Measurements from ENCODE around the gene MYL11.

MYL11 gene

DNA sequence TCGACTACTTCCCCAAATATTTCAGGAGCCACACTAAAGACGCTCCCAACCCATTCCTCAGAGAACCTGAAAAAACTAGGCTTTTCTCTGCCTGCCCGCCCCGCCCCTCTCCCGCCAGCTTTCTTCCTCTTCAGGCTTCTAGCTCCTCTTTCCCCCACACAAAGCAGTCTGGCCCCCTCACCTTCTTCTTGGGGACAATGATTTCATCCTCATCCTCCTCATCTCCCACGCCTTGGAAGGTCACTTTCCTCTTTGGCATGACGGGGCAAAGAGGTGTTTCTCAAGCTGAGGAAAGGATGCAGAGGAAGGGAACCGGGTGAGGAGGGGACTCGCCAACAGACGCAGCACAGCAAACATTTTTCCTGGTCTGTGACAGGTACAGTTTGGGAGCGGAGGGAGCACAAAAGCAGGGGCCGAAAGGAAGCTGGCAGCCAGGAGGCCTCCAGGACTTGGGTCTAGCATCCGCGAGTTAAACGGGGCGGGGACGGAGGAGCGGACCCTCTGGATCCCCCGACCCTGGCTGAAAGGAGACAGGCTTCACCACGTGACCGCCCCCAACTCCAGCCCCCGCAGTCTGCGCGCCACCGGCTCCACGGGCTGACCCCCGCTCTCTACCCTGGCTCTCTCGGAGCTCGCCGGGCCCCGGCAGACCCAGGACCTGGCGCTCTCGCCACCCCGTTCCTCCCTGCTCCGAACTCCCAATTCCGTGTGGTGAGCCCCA lies 20.0 kb upstream of the MYL11 start:
- DNase-seq (ENCODE audit: low spot score): no peak

DNA sequence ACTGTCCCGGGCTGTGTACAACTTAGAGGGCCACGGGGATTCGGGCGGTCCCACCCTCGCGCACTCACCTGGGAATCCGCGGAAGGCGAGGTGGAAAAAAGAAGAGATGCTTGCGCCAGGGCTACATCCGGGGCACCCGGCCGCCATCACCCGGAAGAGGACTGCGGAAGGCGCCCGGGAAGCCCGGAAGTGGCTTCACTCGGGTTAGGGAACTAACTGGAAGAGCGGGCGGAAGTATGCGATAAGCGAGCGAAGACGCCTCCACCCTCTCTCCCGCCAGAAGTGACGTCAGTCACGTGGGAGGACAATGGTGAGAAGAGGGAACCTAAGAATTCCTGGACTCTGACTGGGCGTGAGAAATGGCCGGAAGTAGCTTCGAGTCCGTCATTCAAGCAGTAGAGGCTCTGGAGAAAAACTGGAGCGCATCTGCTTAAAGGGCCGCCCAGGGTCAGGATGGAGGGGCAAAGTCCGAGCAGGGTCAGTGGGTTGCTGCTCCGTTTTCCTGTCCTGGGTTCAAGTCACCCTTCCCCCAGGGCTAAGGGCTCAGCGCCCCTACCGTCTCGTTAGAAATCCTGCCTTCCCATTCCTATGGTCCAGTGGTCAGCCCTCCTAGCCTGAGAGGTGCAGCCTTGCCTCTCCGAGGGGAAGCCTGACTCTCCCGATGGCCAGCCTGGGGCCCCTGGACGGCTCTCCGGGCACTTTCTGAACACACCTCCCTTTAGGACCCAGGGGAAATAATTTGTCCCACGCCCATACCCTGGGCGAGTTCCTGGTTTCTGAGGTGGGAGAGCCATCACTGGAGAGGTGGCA lies 19.3 kb upstream of the MYL11 start, which contains the start of gene CD2BP2:
Gene CD2BP2, minus strand, starts transcription at position 165 of the 810 bp plus-strand sequence. CDS start 627 bp downstream, outside the sequence.
- DNase-seq (ENCODE audit: low spot score): peak; percentile 96

DNA sequence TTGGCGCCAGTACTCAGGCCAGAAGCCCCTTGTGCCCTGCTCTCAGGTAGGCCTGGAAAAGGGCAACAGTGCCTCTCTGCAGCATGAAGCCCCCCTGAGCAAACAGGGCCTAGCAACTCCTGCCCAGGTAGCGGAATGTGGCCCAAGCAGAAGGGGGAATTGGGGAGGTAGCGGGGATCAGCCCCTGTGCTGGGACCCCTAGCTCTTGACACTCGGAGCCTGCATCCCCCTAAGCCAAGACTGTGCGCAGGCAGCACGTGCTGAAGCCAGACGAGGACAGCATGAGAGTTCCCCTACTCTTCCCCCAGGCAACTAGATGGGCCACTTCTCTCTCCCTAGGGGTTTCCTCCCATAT lies 18.7 kb upstream of the MYL11 start:
- DNase-seq (ENCODE audit: low spot score): no peak

DNA sequence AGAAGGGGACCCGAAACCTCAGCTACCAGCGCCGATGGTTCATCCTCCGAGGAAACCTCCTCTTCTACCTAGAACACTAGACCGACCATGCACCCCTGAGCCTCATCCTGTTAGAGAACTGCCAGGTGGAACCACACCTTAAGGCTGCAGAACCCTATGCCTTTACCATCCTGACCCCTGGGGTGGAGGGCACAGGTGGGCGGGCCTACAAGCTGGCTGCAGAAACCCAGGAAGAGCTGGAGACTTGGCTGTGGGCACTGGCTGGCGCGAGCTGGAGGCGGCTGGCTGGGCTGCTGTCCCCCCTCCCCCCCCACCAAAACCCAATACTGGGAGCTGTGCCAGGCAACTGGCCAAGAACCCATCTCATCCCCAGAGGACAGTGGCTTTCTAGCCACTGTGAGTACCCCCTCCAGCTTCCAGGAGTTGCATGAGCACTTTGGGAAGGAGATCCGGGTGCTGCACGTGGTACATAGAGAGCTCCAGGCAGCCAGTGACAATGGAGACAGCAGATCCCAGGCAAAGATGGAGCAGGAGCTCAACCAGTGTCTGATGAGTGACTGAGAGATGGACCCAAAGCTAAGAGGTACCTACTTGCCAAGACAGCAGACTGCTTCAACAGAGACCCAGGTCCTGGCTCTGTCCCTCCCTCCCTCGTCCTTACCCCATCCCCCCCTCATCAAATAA lies 18.1 kb upstream of the MYL11 start:
- no peak for DNase-seq (ENCODE audit: low spot score)

DNA sequence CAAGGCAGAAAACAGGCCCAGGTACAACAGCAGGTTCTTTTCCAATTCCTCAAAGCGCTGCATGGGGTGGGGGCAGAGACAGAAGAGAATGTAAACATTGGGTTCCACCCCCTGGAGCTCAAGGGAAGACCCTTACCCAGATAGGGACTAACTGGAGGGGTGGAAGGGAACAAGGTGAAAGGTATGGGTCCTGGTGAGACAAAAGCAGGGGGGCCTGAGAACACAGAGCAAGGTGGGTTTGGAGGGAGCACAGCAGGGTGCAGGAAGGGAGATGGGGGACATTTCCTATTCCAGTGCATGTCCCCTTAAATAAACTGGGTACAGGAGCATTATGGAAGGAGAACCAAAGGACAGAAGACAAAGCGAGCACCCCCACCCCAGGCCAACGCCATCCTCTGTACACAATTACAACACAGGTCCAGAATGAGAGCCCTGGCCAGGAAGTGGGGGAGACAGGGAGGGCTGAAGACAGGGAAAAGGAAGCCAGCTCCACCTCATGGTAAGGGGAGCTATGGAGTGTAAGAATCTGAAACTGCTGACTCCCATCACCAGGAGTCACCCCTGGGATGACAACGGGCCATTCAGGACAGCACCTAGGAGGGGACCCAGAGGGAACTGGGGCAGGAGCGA lies 17.4 kb upstream of the MYL11 start:
- no peak for DNase-seq (ENCODE audit: low spot score)

DNA sequence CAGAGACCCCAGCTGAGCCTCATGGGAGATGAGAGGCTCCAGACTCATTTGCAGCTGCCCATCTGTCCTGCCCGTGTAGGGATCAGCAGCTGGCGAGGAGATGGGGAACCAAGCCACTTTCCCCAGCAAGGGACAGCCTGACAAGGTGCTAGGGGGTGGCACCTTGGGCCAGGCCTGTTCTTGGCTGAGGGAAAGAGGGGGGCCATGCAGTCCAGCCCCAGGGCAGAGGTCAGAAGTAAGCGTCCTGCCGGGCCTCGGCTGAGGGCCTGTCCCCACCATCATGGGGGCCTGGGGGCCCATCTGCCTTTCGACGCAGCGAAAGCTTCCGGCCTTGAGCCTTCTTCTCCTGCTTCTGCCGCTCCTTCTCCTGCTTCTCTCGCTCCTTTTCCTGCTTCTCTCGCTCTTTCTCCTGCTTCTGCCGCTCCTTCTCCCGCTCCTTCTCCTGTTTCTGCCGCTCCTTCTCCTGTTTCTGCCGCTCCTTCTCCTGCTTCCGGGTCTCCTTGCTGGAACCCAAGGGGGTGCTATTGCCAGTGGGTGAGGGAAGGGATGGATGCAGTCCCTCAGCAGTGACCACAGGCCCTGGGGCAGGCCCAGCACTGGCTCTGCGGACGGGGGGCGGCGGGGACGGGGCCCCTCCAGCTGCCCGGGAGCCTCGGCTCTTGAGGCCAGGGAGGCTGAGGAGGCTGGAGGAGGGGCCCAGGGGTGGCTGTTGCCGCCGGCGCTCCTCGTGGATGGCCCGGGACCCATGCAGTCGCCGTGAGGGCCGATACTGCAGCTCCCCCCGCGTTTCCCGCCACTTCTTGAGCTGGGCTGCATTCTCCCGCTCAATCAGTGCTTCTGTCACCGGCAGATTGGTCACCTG lies 16.7 kb upstream of the MYL11 start:
- DNase-seq (ENCODE audit: low spot score): no peak

DNA sequence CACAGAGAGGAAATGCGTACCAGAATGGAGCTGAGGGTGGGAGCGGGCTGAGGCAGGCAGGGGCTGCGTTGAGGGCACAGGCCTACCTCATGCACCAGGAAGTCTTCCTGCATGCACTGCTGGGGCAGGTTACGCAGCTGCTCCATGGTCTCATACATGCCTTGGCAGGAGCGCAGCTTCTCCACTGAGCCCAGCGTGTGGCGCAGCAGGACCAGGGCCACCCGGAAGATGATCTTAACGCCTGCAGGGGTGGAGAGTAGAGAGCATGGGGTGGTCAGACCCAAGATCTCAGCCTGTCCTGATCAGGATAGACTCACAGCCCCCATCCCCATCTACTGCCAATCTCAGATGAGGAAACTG lies 16.0 kb upstream of the MYL11 start:
- no peak for DNase-seq (ENCODE audit: low spot score)

DNA sequence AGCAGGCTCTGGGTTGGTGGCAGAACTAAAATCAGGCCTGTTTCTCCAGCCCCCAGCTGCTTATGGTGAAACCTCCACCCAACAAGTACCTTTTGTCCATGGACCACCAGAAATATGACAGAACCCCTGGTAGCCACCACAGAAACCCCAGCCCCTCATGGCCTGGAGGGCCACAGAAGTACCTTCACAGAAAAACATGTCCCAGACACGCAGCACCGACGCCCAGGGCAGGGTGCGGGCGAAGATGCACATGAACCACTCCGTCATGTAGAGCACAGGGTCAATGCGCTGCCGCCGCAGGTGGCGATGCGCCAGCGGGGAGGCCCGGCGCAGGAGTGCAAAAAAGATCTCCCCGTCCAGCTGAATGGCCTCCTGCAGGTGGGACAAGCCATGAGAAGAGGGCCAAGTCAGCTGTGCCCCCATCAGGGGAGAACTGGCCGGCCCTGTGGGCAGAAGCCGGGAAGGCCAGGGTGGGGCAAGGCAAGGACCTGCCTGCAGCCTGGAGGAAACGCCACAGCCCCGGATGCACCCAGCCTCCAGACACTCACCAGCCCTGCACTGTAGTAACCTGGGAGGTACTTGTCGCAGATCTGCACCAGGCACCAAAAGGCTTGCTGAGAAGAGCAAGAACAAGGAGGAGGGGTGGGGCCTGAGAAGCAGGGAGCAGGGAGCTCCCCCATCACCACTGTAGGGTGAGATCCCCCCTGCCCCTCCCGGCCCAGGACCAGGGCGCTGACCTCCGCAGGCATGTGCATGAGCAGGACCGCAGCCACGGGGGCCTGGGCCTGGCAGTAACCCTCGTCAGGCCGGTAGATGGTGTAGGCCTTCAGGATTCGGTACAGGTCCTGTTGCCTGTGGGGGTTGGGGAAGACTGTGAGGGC lies 15.4 kb upstream of the MYL11 start:
- DNase-seq (ENCODE audit: low spot score): no peak

DNA sequence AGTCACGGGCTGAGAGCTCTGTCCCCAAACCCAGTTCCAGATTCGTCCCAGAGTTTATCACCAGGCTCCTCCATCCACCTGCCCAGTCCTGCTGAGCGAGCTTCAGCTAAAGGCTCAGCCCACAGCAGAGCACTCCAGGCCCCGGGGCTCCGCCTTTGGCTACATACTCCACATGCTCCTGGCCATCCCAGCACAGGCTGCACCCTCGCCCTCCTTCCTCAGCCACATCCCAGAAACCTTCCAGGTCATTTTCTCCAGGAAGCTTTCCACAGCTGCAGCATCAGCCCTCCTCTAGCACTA lies 14.8 kb upstream of the MYL11 start:
- no peak for DNase-seq (ENCODE audit: low spot score)

DNA sequence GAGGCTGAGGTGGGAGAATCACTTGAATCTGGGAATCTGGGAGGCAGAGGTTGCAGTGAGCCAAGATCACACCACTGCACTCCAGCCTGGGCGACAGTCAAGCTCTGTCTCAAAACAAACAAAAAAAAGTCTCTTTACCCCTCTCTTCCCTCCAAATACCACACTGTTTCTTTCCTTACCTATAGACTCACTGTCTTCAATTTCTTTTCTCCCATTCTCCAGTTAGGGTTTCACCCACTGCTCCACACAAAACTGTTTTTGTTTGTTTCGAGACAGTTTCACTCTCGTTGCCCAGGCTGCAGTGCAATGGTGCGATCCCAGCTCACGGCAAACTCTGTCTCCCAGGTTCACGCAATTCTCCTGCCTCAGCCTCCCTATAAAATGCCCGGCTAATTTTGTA lies 13.4 kb upstream of the MYL11 start:
- no peak for DNase-seq (ENCODE audit: low spot score)

DNA sequence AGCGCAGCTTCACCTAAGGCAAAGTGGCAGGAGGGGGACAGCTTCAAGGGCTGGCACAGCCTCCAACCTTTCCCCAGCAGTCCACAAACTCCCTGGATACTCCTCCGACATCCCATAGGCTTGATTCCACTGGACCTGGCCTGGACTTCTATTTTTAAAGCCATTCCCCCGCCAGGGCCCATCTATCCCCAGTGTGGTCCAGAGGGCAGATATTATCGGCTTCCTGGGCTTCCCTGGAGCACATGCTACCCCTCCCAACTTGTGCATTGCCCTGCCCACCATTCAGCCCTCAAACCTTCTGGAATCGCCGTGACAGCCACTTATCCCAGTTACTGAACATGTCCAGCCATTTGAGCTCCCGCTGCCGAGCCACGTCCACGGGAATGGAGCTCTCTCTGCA lies 9.4 kb upstream of the MYL11 start:
- DNase-seq (ENCODE audit: low spot score): no peak

DNA sequence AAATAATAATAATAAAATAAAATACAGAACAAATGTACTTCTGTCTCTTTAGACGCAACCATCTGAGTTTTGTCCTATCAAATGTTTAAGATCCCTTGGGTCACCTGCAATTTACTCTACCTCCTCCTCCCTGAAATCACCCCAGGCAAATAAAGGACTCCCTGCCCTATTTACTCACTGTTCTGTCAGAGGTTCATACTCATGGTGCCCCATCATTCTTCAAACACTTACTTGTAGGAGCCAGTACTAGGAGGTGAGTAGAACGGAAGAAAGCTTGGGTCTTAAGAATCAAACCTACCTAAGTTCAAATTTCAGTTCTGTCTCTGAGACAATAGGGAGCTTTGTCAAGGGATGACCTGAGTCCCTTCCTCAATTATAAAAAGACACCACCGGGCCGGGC lies 8.1 kb upstream of the MYL11 start:
- DNase-seq (ENCODE audit: low spot score): no peak

DNA sequence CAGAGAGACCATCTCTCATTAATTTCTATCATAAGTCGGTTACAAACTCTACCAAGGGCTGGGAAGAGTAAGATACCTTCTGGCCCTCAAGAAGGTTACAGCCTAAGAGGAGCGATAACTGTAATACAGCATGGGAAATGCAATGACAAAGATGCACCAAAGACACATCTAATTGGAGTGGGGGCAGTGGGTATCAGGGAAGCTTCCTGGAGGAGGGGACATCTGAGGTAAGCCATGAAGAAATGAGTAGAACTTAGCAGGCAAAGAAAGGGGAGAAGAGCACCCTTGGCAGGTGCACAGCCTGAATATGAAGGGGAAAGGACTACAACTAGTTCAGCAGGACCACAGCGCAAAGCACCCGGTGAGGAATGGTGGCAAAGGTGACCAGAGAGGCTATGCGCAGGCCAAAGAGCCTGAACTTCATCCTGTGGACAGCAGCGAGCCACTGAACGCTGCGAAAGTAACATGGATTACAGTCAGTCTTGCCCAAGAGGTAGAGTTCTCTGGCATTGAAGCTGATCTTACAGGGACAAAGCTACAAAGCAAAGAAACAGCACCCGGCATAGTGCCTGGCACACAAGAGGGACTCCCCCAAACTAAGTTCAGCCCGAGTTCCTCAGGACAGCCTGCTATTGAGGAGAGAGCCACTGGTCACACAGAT lies 7.1 kb upstream of the MYL11 start:
- no peak for DNase-seq (ENCODE audit: low spot score)

DNA sequence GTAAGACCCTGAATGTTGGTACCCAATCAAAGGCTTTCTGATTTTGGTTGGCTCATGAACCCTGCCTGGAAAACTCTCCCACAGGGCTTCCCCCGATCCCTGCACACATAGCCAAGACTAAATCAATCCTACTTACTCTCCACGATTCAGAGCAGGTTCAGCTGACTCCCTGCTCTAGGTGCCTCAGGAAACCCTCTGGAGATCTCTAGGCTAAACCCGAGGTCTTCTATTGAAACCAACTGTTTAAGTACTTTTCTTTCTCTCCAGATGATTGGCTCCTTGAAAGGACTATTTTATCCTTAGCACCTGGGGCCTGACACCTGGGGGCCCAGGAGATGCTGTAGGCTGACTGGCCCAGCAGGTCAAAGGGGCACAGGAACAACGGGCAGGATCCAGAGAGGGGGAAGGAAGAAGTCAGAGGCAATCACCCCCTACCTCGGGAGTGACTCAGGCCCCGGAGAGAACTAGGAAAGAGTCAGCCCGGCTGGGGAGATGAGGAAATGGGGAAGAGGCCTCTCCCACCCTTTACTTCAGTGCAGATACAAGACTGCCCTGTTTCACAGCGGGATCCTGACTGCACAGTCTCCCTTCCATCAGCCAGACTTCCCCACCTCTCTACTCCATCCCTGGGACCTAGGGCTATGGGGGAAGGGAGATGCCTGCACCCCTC lies 6.3 kb upstream of the MYL11 start:
- DNase-seq (ENCODE audit: low spot score): peak; percentile 60

DNA sequence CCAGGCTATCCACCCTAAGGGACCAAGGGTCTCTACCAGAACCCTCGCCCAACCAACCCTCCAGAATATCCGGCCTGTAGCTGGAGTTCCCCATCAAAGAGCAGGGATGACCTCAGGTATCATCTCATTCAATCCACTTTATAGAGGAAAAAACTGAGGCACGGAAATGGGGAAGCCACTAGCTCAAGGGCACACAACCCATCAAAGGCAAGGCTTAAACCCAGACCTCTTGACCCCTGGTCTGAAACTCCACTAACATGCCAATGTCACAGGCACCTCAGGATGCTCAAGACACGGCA lies 5.9 kb upstream of the MYL11 start:
- DNase-seq (ENCODE audit: low spot score): no peak

DNA sequence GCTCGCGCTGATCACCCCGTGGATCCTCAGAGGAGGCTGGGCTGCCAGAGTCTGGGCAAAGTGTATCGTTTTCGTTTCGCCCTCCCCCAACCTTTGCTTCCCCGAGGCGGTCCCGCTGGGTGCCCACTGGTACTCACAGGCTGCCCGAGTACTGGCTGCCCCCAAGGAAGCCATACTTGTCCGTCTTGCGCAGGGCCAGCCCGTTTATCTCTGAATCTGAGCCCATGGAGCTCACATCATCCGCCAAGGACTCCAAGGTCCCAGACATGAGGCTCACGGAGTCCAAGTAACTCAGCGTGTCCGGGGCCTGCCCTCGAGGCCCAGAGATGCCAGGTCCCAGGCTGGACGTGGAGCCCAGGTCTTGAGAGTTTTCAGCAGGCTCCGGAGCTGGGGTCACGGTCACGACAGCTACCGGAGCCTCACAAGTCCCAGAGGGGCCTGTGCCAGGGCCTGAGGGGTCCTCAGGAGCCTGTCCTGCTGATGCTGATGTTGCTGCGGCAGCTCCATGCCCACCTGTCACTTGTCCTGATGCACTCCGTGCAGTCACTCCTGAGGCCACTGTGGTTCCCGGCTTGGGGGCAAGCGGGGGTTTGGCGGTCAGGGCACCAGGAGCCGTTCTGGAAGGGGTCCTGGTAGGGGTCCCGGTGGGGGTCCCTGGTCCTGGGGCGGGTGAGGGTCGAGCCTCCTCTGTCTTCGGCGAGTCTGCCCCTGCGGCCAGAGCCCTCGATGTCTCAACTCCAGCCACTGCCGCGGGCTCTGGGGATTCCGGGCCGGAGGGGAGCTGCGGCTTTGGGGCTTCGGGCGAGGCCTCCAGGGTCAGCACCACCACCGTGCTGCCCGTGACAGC lies 5.3 kb upstream of the MYL11 start:
- no peak for DNase-seq (ENCODE audit: low spot score)

DNA sequence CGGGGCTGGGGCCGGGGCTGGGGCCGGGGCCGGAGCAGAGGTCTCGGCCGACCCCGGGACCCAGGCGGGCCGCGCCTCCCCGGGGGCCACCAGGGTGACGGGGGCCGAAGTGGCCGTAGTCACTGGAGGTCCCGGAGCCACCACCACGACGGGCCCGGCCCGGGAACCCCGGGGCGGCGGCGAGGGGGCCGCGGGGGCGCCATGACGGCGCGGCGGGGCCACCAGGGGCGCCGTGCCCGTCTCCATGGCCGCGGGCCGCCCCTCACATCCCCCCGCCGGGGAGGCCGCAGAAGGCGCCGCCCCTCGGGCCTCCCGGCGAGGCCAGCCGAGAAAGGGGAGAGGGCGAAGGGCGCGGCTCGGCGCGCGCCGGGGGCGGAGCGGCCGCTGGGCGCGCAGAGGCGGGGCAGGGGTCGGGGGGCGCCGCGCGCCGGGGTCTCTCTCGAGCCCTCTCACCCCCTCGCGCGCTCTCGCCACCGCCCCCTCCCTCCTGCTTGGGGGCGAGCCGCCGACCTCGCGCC lies 4.6 kb upstream of the MYL11 start:
- DNase-seq (ENCODE audit: low spot score): no peak

DNA sequence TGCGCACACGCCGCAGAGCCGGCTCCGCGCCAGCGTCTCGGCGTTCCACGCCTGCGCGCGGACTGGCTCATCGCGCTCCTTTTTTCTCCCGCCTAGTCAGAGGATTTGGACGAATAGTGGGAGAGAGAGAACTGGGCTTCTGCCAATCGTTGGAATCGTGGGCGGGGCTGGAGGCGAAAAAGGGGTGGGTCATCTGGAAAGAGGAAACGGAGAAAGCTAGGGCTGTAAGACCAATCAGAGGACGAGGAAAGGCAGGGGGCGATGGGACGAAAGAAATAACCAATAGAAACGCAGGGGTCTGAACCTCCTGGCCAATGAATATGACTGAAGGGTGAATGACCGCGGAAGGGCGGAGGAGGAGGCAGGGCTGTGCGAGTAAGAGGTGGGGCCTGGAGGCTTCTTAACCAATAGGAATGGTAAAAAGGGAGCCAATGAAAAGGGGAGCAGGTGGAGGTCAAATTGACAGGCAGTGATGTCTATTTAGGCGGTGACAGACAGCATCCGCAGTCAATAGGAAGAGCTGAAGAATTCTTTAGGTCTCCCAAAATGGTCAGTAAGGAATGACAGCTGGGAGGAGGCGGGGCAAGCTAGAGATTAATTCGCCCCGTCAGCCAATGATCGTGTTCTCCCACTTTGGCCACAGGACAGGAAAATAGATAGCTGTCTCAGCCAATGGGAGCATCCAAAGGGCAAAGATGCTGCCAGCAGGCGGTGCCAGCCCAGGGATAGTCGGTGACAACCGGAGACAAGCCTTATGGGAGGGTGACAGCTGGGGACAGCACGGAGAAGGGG lies 4.0 kb upstream of the MYL11 start, which contains the start of gene TBC1D10B:
Gene TBC1D10B, minus strand, starts transcription at position 39 of the 792 bp plus-strand sequence. CDS start 311 bp downstream, outside the sequence.
- DNase-seq (ENCODE audit: low spot score): peak; percentile 98

All from GM03348 (cell line).